ENCODE results near the gene SPOCK1. TPM values are rescaled to one million over a fixed set of nuclear protein-coding genes. Genes with fewer than 3 reads are reported as not detected.
"Not testable (repeated sequence)": the region's sequence is repeated elsewhere in the genome, so short reads cannot be mapped to it uniquely, and the experiment has no call there.

The SPOCK1 gene
- total and polyA plus RNA-seq, 4 donors = 4.5 to 67.8 (median 27.0) TPM

DNA sequence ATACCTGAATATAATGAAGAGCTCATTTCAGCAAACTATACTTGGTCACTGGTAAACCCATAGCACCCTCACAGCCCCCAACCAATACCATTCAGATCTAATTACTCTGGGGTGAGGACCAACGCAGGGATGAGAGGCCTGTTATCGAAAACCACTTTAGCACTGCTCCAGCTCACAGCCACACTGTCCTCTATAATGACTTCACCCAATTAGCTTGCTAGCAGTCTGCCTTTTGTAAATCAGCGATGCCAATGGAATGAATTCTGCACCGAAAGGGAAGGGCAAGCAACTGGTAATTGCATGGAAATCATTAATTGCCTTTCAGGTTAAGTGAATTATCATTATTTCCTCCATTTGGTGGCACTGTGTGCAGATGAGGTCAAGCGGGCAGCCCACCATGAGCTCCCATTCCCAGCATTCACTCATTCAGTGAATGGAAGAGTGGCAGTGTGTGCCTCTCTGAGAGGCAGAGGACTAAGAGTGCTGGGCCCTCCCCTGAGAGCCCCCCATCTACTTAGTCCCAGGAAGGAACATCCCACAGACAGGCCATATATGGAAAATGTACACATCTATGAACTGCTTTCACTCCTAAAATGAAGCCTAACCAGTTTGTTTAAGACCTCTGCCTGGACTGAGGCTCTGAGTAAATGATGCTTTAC is 262.1 kb downstream of the SPOCK1 start:
- intact Hi-C loops (cut with DNase I) = no loop called here
- 93 to 95% methylated on average over 5 of the region's 5 CpGs for WGBS, 2 donors

GRCh38 chr5:137236252-137236651 is 262.9 kb downstream of the SPOCK1 start:
- no peak overlapping the region for H3K27ac ChIP-seq (ENCODE audit: low read depth in 1 of 2, low read length in 2 of 2)
- H3K9me3 ChIP-seq (ENCODE audit: control insufficient read depth, low read length) = peaks cover 3% of the 10 kb centered on the region
- 64 to 71% methylated on average over 2 of the region's 2 CpGs for WGBS, 2 donors
- ATAC-seq (ENCODE audit: low FRiP score) (no peak), DNase-seq (no peak)
- H3K4me1 ChIP-seq (ENCODE audit: control insufficient read depth in 1 of 2, insufficient read depth in 2 of 2, low read length in 2 of 2) = no peaks in the 10 kb centered on the region
- H3K4me3 ChIP-seq (ENCODE audit: low read length in 2 of 2) = no peak overlapping the region
- intact Hi-C loops (cut with DNase I) = no loop called here
- no peaks in the 10 kb centered on the region for H3K27me3 ChIP-seq (ENCODE audit: control insufficient read depth in 1 of 2, insufficient read depth in 2 of 2, low read length in 1 of 2)
- H3K36me3 ChIP-seq (ENCODE audit: control insufficient read depth in 1 of 2, insufficient read depth in 2 of 2, low read length in 1 of 2) = no peaks in the 10 kb centered on the region

More for the DNA sequence above, 262.1 kb downstream of the SPOCK1 start:
- H3K36me3 ChIP-seq (ENCODE audit: control insufficient read depth in 1 of 2, insufficient read depth in 2 of 2, low read length in 1 of 2) = no peaks in the 10 kb centered on the region
- ATAC-seq (ENCODE audit: low FRiP score) = no peak
- no peak for DNase-seq
- no peak overlapping the region for H3K4me3 ChIP-seq (ENCODE audit: low read length in 2 of 2)
- H3K27me3 ChIP-seq (ENCODE audit: control insufficient read depth in 1 of 2, insufficient read depth in 2 of 2, low read length in 1 of 2) = no peaks in the 10 kb centered on the region
- no peaks in the 10 kb centered on the region for H3K4me1 ChIP-seq (ENCODE audit: control insufficient read depth in 1 of 2, insufficient read depth in 2 of 2, low read length in 2 of 2)
- no peak overlapping the region for H3K27ac ChIP-seq (ENCODE audit: low read depth in 1 of 2, low read length in 2 of 2)
- peaks cover 3% of the 10 kb centered on the region for H3K9me3 ChIP-seq (ENCODE audit: control insufficient read depth, low read length)

GRCh38 chr5:137234973-137235943 is 263.9 kb downstream of the SPOCK1 start:
- no peak for ATAC-seq (ENCODE audit: low FRiP score)
- 89 to 91% methylated on average over 10 of the region's 10 CpGs for WGBS, 2 donors
- intact Hi-C loops (cut with DNase I) = no loop called here

DNA sequence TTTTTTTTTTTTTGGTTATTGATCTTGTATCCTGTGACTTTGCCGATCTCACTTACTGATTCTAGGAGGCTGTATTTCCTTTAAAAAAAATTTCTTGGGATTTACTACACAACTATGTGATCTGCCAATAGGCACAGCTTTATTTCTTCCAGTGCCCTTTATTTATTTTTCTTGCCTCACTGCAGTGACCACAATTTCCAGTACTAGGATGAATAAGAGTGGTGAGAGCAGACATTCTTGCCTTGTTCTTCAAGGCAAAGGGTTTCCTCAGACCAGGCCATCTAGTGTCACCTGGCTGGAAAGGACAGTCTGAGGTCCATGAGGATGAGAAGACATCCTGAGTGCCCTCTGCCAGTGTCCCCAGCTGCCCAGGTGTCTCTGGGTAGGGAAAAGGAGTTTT is 265.4 kb downstream of the SPOCK1 start:
- 91 to 96% methylated on average over 1 of the region's 1 CpG for WGBS, 2 donors
- no peaks in the 10 kb centered on the region for H3K4me1 ChIP-seq (ENCODE audit: control insufficient read depth in 1 of 2, insufficient read depth in 2 of 2, low read length in 2 of 2)
- no peak overlapping the region for H3K27ac ChIP-seq (ENCODE audit: low read depth in 1 of 2, low read length in 2 of 2)
- H3K36me3 ChIP-seq (ENCODE audit: control insufficient read depth in 1 of 2, insufficient read depth in 2 of 2, low read length in 1 of 2) = no peaks in the 10 kb centered on the region
- ATAC-seq (ENCODE audit: low FRiP score) (no peak), DNase-seq (no peak)
- no peaks in the 10 kb centered on the region for H3K9me3 ChIP-seq (ENCODE audit: control insufficient read depth, low read length)
- H3K4me3 ChIP-seq (ENCODE audit: low read length in 2 of 2) = no peak overlapping the region
- H3K27me3 ChIP-seq (ENCODE audit: control insufficient read depth in 1 of 2, insufficient read depth in 2 of 2, low read length in 1 of 2) = no peaks in the 10 kb centered on the region
- intact Hi-C loops (cut with DNase I) = no loop called here

More at GRCh38 chr5:137234973-137235943, 263.9 kb downstream of the SPOCK1 start:
- no peaks in the 10 kb centered on the region for H3K36me3 ChIP-seq (ENCODE audit: control insufficient read depth in 1 of 2, insufficient read depth in 2 of 2, low read length in 1 of 2)
- no peak overlapping the region for H3K4me3 ChIP-seq (ENCODE audit: low read length in 2 of 2)
- H3K4me1 ChIP-seq (ENCODE audit: control insufficient read depth in 1 of 2, insufficient read depth in 2 of 2, low read length in 2 of 2) = no peaks in the 10 kb centered on the region
- H3K9me3 ChIP-seq (ENCODE audit: control insufficient read depth, low read length) = peaks cover 2% of the 10 kb centered on the region
- no peak overlapping the region for H3K27ac ChIP-seq (ENCODE audit: low read depth in 1 of 2, low read length in 2 of 2)
- H3K27me3 ChIP-seq (ENCODE audit: control insufficient read depth in 1 of 2, insufficient read depth in 2 of 2, low read length in 1 of 2) = no peaks in the 10 kb centered on the region
- DNase-seq = no peak

DNA sequence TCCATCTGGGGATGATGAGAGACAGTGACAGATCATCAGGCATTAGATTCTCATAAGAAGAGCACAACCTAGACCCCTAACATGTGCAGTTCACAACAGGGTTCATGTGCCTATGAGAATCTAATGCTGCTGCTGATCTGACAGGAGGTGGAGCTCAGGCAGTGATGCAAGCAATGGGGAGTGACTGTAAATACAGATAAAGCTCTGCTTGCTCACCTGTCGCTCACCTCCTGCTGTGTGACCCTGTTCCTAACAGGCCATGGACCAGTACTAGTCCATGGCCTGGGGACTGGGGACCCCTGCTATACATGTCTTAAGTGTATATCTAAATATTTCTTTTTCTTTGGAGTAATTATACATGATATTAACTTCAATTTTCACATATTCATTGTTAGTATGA is 265.8 kb downstream of the SPOCK1 start:
- H3K27me3 ChIP-seq (ENCODE audit: control insufficient read depth in 1 of 2, insufficient read depth in 2 of 2, low read length in 1 of 2); ATAC-seq (ENCODE audit: low FRiP score); intact Hi-C loops (cut with DNase I); H3K9me3 ChIP-seq (ENCODE audit: control insufficient read depth, low read length); H3K4me3 ChIP-seq (ENCODE audit: low read length in 2 of 2); DNase-seq; H3K36me3 ChIP-seq (ENCODE audit: control insufficient read depth in 1 of 2, insufficient read depth in 2 of 2, low read length in 1 of 2); H3K4me1 ChIP-seq (ENCODE audit: control insufficient read depth in 1 of 2, insufficient read depth in 2 of 2, low read length in 2 of 2); H3K27ac ChIP-seq (ENCODE audit: low read depth in 1 of 2, low read length in 2 of 2): not testable (repeated sequence)
- WGBS, 2 donors = 86 to 96% methylated on average over 1 of the region's 1 CpG

DNA sequence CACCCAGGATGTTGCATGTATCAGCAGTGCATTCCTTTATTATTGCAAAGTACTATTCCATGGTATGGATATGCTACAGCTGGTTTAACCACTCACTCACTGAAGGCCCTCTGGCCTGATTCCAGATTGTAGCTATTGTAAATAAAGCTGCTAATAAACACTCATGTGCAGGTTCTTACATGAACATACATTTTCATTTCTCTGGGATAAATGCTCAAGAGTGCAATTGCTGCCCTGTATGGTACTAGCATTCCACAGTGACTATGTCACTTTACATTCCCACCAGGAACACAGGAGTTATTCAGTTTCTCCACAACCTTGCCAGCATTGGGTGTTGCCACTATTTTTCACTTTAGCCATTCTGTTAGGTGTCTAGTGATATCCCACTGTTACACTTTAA is 267.6 kb downstream of the SPOCK1 start:
- H3K4me1 ChIP-seq (ENCODE audit: control insufficient read depth in 1 of 2, insufficient read depth in 2 of 2, low read length in 2 of 2) = no peaks in the 10 kb centered on the region
- DNase-seq = no peak
- intact Hi-C loops (cut with DNase I) = no loop called here
- H3K36me3 ChIP-seq (ENCODE audit: control insufficient read depth in 1 of 2, insufficient read depth in 2 of 2, low read length in 1 of 2) = no peaks in the 10 kb centered on the region
- no peak overlapping the region for H3K27ac ChIP-seq (ENCODE audit: low read depth in 1 of 2, low read length in 2 of 2)
- no peak for ATAC-seq (ENCODE audit: low FRiP score)
- no peaks in the 10 kb centered on the region for H3K9me3 ChIP-seq (ENCODE audit: control insufficient read depth, low read length)
- no peaks in the 10 kb centered on the region for H3K27me3 ChIP-seq (ENCODE audit: control insufficient read depth in 1 of 2, insufficient read depth in 2 of 2, low read length in 1 of 2)
- H3K4me3 ChIP-seq (ENCODE audit: low read length in 2 of 2) = no peak overlapping the region

- WGBS, 2 donors = 21 to 28% methylated on average over 4 of the region's 4 CpGs
- Histone ChIP-seq H3K27ac (ENCODE audit: low read depth in 1 of 2, low read length in 2 of 2) (no peak overlapping the region), H3K4me1 (ENCODE audit: control insufficient read depth in 1 of 2, insufficient read depth in 2 of 2, low read length in 2 of 2) (no peaks in the 10 kb centered on the region), H3K36me3 (ENCODE audit: control insufficient read depth in 1 of 2, insufficient read depth in 2 of 2, low read length in 1 of 2) (no peaks in the 10 kb centered on the region), H3K4me3 (ENCODE audit: low read length in 2 of 2) (no peak overlapping the region), H3K27me3 (ENCODE audit: control insufficient read depth in 1 of 2, insufficient read depth in 2 of 2, low read length in 1 of 2) (no peaks in the 10 kb centered on the region), H3K9me3 (ENCODE audit: control insufficient read depth, low read length) (no peaks in the 10 kb centered on the region)
- intact Hi-C loops (cut with DNase I) = loop anchor here (10.0 kb wide), 1 partner anchor 424 kb away; no protein-coding TSS in a partner anchor
- ATAC-seq (ENCODE audit: low FRiP score) (no peak), DNase-seq (no peak)
These were observed 270.3 kb downstream of the SPOCK1 start for GRCh38 chr5:137228816-137229215.

GRCh38 chr5:137226081-137226480 is 273.0 kb downstream of the SPOCK1 start:
- WGBS, 2 donors = 74 to 77% methylated on average over 3 of the region's 3 CpGs
- Histone ChIP-seq H3K27ac (ENCODE audit: low read depth in 1 of 2, low read length in 2 of 2) (no peak overlapping the region), H3K4me1 (ENCODE audit: control insufficient read depth in 1 of 2, insufficient read depth in 2 of 2, low read length in 2 of 2) (no peaks in the 10 kb centered on the region), H3K27me3 (ENCODE audit: control insufficient read depth in 1 of 2, insufficient read depth in 2 of 2, low read length in 1 of 2) (no peaks in the 10 kb centered on the region), H3K4me3 (ENCODE audit: low read length in 2 of 2) (no peak overlapping the region), H3K36me3 (ENCODE audit: control insufficient read depth in 1 of 2, insufficient read depth in 2 of 2, low read length in 1 of 2) (no peaks in the 10 kb centered on the region), H3K9me3 (ENCODE audit: control insufficient read depth, low read length) (no peaks in the 10 kb centered on the region)
- ATAC-seq (ENCODE audit: low FRiP score) (no peak), DNase-seq (no peak)
- intact Hi-C loops (cut with DNase I) = loop anchor here (10.0 kb wide), 1 partner anchor 421 kb away; no protein-coding TSS in a partner anchor

Data from aorta (tissue), 5 donors.